NCI-H2081 treated with DMSO at 0.1 percent for 48 hours (cell line): ENCODE data around the gene DOCK1.
"Not testable (repeated sequence)": the region's sequence is repeated elsewhere in the genome, so short reads cannot be mapped to it uniquely, and the experiment has no call there.

ENCODE experiments used
- DNase-seq: peaks from one replicate; lab custom pipeline; 2025; lab: John Stamatoyannopoulos, UW

The DOCK1 gene

DNA sequence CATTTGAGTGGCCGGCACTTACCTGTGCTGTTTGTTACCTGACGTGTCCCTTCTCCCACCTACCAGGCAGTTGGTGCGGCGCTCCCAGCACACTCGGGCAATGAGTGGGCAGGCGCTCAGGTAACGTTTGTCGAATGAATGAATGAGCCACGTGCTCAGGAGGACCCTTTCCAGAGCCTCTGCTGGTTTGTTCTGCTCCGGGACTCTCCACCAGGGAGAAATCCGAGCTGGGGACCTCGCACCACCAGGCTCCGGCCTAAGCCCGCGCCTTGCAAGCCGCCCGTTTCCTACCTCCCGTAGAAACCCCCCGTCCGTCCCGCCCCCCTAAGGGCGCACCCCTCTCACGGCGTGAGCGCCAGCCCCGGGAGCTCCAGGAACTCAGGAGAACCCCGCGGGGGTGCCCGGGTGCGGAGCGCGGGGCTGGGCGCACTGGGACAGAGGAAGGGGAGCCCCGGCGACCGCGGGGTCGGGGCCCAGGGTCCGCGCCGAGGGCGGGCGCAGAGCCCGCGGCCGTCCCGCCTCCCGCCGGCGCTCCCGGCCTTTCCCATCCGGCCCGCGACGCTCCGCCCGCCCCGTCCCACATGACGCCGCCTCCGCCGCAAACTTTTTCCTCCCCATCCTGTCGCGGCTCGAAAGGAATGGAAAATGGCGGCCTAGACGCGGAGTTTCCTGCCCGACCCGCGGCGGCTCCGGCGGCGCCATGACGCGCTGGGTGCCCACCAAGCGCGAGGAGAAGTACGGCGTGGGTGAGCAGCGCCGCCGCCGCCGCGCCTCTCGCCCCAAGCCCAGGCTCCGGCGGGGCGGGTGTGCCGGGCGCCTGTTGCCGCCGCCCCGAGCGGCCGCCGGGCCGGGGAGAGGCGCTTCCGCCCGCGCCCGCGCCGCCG, at the start of gene DOCK1:
Gene DOCK1 (plus strand): TSS at position 611 of the 884 bp plus-strand sequence. CDS start 90 bp downstream, at position 701.
- DNase-seq, result no peak

DNA sequence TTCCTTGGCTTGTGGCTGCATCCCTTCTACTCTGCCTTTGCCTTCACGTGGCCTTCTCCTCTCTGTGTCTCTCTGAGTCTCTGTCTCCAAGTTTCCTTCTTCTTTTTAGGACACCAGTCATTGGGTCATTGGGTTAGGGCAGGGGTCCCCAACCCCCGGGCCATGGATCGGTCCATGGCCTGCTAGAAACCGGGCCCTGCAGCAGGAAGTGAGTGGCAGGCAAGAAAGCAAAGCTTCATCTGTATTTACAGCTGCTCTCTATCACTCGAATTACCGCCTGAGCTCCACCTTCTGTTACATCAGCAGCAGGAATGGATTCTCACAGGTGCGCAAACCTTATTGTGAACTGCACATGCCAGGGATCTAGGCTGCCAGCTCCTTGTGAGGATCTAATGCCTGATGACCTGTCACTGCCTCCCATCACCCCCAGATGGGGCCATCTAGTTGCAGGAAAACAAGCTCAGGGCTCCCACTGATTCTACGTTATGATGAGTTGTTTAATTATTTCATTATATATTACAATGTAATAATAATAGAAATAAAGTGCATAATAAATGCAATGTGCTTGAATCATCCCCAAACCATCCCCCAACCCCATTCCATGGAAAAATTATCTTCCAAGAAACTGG, 47.9 kb upstream of the DOCK1 start:
- no peak for DNase-seq

GRCh38 chr10:126867567-126868365, 37.5 kb upstream of the DOCK1 start:
- DNase-seq, result no peak

DNA sequence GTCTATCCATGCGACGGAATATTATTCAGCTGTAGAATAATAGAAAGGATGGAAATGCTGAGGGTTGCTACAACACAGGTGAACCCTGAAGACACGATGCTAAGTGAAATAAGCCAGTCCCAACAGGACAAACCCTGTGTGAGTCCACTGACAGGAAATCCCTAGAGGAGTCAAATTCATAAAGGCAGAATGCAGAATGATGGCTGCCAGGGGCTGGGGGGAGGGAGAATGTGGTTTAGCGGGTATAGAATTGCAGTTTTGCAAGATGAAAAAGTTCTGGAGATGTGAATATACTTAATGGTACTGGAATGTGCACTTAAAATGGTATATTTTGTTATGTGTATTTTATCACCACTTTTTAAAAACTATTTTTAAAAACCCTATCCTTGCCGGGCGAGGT, 36.9 kb upstream of the DOCK1 start:
- no peak for DNase-seq

DNA sequence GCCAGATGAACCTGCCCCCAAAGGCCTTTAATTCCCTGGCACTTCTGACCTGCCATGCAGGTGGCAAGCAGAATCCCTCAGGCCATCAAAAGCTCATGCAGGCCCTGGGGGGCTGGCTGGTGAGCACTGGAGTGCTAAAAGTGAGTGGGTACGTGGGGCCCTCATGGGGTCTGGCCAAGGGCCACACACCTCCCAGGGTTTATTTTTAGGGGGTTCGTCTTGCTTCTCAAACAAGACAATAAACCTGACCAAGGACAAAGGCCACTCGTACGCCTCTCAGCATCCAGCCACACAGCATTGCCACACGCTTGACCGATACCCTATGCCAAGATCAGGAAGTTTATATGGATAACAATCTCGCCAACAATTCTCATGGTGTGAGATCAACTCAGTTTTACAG, 33.1 kb upstream of the DOCK1 start:
- DNase-seq, result no peak

DNA sequence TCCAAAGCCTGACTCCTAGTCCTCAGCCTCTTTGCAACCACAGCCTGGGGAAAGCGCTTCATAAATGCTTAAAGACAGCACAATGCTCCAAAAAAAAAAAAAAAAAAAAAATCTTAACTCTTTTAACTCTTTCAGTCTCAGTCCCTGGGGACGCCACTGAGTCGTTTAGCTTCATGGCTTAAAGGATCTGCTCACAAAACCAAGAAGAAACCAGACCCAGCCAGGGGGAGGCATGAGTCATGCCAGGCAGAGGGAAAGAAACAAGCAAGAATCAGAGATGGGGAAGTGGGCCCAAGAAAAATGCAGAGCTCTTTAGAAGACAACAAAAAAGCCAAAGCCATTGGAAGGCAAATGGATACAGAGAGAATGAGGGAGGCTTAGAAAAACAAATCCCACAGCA, 32.5 kb upstream of the DOCK1 start:
- no peak for DNase-seq

- no peak for DNase-seq
These were observed 28.8 kb upstream of the DOCK1 start for GRCh38 chr10:126876456-126876855.

DNA sequence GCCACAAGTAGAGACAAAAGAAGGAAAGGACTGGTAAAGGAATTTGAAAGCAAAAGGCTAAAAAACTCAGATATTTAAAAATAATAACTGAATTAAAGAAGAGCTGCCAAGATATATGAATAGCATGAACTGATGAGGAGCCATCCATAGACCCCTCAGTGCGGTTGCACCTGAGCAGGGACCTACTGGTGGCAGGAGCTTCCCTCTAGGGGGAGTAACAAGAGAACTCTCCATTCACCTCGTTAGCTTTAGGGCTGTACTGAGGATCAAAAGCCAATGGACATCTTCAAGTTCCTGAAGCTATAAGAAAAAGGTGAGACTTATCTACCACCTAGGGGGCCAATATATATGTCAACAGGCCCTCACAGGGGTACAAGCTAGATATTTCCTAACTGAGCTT, 27.8 kb upstream of the DOCK1 start:
- DNase-seq, result no peak

- no peak for DNase-seq
These were observed 26.6 kb upstream of the DOCK1 start for GRCh38 chr10:126878594-126878993.

DNA sequence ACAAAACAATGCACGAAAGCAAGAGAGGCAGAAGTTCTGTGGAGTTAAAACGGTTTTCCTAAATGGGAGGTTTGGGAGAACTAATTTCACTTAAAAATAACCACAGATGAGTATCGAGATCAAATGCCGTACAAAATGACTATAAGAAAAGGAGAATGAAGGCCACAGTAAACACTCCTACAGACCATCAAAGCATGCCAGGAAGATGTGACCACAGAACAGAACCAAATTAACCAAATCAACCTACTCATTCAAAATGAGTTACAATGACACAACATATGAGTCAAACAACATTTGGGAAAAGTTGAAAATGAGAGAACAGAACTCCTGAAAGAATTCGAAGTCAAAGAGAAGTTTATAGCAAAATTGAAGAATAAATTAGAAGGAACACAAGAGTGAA, 24.3 kb upstream of the DOCK1 start:
- DNase-seq, result no peak

DNA sequence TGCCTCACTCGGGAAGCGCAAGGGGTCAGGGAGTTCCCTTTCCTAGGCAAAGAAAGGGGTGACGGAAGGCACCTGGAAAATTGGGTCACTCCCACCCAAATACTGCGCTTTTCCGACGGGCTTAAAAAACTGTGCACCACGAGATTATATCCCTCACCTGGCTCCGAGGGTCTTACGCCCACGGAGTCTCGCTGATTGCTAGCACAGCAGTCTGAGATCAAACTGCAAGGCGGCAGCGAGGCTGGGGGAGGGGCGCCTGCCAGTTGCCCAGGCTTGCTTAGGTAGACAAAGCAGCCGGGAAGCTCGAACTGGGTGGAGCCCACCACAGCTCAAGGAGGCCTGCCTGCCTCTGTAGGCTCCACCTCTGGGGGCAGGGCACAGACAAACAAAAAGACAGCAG, 23.2 kb upstream of the DOCK1 start:
- not testable (repeated sequence) for DNase-seq

GRCh38 chr10:126888436-126888835, 16.8 kb upstream of the DOCK1 start:
- not testable (repeated sequence) for DNase-seq

DNA sequence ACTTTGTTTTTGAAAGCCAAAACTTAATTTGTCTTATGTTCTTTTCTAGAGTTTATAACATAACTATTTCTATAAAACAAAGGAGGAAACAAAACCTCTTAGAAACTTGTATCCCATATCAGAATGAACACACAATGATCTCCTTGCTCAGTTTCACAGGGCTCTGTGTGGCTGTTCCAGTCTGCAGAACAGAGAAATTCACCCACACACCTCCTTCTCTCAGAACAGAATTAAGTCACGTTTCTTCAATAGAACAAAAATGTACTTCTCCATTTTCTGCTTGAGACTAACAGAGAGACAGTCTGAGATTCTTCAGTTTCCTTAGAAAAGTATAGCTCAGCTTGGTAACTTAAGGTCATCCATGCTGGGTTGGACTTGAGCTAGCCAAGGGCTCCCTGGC, 15.8 kb upstream of the DOCK1 start:
- DNase-seq, result no peak

GRCh38 chr10:126890797-126891196, 14.4 kb upstream of the DOCK1 start:
- DNase-seq, result not testable (repeated sequence)

DNA sequence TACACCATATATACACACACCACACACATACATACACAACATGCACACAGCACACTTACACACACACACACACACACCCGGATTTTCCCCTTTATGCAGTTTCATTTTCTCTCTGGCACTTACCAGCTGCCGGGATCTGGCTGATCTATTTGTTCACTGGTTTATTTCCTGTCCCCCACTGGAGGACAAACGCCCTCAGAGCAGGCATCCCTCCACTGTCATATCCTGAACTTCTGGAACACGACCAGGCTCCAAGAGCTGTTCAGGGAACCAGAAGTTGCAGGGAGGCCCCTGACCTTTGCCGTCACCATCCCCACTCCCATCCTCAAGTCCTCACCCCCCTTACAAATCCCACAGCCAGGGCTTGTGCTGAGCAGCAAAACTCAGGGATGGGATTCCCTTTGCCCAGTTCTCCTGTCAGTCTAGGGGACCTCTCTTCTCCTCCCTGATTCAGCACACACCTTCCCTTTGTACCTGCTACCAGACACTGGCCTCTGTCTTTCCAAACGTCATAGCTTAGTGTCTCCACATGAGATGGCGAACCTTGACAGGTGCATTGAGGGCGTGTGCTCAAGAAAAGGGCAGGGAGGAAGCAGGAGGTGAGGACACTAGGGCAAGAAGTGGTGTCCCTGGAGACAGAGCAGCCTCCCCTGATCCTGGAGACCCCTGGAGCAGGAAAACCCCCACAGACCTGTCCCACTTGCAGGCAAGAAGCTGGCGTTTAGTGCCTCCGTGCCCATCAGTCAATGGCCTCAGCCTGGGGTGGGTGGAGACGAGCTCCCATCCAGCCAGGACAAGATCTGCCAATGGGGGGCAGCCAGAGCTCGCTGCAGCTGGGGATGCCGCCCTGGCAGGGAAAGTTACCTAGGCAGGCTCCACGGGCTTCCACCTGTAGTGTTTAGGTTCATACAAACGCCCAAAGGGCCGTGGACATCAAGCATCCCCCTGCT, 12.7 kb upstream of the DOCK1 start:
- DNase-seq, result no peak

DNA sequence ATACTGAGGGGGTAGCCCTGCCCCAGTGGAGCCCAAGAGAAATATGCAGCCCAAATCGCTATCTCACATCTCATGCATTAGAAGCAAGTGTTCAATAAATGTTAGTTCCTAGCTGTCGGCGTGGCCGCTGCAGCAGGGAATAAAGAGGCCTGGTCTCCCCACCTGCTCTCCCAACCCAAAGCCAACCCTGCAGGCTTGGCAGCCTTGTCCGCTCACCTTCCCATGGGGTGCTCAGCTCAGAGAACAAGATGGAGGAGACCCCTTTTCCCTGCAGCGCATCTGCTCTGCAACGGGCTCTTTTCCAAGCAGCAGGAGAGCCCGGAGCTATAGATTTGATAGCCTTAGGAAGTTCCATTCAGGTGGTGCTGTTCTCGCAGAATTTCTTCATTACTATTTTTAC, 12.0 kb upstream of the DOCK1 start:
- DNase-seq, result no peak

DNA sequence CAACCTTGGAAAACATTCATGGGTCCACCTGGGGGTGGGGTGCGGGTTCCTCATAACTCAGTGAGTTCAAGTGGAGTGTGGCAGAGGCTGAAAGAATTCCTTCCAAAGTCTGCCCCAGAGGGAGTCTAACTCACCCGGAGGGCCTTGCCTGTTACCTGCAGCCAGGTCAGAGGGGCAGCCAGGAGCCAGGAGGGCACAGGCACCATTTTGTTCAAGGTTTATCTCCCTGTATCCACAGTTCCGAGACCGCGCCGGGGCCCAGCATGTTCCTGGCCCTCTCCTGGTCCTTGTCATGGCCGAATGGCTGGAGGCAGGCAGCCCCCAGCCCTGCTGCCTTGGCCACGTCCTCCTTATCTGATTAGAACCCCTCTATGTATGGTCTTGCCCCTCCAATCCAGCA, 11.4 kb upstream of the DOCK1 start:
- no peak for DNase-seq

GRCh38 chr10:126895214-126895781, 9.9 kb upstream of the DOCK1 start:
- no peak for DNase-seq

- no peak for DNase-seq
These were observed 6.8 kb upstream of the DOCK1 start for GRCh38 chr10:126898460-126898859.

DNA sequence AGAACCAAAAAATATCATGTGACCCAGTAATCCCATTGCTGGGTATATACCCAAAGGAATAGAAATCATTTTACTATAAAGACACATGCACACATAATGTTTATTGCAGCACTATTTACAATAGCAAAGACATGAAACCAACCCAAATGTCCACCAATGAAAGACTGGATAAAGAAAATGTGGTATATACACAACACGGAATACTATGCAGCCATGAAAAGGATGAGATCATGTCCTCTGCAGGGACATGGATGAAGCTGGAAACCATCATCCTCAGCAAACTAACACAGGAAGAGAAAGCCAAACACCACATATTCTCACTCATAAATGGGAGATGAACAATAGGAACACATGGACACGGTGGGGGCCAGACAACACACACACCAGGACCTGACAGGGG, 5.7 kb upstream of the DOCK1 start:
- DNase-seq, result not testable (repeated sequence)

GRCh38 chr10:126902157-126902556, 3.1 kb upstream of the DOCK1 start:
- DNase-seq, result no peak
